DLD1 (cell line): ENCODE measurements around the gene ZBTB48.
"Not testable (repeated sequence)": the region's sequence is repeated elsewhere in the genome, so short reads cannot be mapped to it uniquely, and the experiment has no call there.

Source experiments
- in situ Hi-C: cut with HindIII; loops from 2 replicates; pipeline ENCODE4 v1.10.0; 2017; ENCODE audit warnings: low sequenced_read_pairs

The ZBTB48 gene

DNA sequence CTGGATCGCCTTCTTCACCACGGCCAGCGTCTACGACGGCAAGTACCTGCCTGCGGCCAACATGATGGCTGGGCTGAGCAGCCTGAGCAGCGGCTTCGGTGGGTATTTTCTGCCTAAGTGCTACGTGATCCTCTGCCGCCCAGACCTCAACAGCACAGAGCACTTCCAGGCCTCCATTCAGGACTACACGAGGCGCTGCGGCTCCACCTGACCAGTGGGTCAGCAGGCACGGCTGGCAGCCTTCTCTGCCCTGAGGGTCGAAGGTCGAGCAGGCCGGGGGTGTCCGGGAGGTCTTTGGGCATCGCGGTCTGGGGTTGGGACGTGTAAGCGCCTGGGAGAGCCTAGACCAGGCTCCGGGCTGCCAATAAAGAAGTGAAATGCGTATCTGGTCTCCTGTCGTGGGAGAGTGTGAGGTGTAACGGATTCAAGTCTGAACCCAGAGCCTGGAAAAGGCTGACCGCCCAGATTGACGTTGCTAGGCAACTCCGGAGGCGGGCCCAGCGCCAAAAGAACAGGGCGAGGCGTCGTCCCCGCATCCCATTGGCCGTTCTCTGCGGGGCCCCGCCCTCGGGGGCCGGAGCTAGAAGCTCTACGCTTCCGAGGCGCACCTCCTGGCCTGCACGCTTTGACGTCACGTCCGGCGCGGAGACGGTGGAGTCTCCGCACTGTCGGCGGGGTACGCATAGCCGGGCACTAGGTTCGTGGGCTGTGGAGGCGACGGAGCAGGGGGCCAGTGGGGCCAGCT lies at the start of gene ZBTB48:
TSS of gene ZBTB48 (plus strand) at position 621 of the 745 bp plus-strand sequence. CDS start 616 bp downstream, outside the sequence.
- in situ Hi-C loops, result no loop called here

DNA sequence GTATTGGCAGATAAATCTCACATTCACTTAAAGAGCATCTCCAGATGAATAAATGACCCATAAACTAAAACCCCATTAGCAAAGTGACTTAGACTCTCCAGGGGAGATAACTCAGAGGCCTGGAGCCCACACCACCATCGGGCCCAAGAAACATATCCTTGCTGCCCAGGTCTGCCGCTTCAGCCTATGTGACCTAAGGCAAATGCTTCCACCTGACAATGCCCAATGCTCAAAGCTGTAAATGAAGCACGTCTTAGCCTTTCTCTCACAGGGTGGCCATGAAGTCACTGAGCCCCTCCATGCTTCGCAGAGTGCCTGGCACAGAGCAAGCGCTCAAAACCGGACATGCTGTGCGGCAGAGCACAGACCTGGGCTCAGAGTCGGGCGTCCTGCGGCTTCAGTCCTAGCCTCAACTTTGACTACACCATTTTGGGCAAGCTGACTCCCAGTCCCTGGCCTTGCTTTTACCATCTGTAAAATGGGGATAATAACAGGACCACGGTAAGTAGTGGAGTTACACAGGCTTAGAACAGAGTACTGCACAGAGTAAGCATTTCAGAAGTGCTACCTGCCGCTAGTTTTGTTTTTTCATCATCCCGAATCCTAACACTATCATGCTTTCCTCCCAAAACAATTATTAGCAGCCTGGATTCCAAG lies 49.2 kb upstream of the ZBTB48 start:
- in situ Hi-C loops, result no loop called here

DNA sequence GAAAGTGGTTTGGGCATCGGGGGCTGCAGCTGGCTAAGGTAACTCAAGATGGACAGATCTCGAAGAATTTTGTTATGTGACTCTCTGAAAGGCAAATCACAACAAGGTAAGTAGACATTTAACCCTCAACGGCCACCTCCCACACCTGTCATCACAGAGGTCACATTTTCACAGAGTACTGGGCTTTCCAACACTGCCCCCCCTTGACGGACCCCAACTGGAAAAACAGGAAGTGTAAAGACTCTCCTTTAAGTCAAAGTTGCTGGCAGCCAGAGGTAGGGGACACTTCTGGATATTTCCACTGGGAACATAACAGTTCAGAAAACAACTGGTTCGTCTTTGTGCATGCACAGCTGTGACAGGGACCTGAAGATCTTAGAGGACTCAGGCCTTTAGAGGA lies 47.8 kb upstream of the ZBTB48 start:
- in situ Hi-C loops, result no loop called here

DNA sequence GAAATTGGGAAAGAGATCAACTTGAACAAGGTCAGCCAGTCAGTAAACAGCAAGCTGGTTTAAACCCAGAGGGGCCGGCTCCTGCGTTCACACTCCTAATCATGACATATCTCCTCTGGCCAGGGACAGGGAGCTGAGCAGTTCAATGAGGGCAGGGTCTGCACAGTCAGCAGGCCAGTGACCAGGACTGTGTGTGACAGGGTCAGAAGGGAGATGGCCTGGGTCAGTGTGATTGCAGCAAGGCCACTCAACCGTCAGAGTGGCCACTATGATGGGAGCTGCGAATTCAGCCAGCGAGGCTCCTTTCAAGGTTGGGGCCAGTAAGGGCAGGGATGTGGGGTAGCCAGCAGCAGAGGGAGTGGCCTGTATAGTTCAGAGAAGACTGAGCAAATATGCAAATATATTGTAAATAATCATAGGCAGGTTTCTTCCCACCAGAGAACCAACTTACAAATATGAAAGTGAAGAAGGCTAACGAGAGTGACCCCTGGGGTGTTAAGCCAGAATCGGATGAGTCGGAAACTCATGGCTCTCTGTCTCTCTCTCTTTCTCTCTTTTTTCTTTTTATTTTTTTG lies 45.5 kb upstream of the ZBTB48 start:
- in situ Hi-C loops, result no loop called here

DNA sequence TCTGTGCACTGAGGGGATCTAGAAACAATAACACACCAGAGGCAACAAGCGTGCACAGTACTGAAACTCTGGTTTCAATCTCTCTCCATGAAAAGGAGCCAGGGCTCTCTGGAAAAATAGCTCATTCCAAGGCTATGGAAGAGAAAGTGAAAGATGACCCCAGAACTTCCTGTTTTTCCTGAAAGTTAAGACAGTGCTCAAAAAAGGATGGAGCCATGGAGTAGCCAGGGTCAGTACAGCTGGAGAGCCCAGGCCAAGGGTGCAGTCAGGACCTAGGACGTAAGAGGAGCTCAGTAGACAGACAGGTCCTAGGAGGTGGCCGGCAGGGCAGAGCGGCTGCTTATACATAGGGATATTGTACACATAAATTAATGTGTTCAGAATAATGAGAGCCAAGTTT lies 44.6 kb upstream of the ZBTB48 start:
- in situ Hi-C loops, result no loop called here

DNA sequence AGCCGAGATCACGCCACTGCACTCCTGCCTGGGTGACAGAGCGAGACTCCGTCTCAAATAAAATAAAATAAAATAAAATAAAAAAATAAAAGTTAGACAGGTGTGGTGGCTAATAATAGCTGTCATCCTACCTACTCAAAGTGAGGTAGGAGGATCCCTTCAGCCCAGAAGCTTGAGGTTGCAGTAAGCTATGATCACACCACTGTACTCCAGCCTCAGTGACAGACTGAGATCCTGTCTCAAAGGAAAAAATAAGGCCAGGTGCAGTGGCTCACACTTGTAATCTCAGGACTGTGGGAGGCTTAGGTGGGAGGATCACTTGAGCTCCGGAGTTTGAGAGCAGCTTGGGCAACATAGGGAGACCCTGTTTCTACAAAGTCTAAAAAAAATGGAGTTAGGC lies 43.5 kb upstream of the ZBTB48 start:
- in situ Hi-C loops, result no loop called here

DNA sequence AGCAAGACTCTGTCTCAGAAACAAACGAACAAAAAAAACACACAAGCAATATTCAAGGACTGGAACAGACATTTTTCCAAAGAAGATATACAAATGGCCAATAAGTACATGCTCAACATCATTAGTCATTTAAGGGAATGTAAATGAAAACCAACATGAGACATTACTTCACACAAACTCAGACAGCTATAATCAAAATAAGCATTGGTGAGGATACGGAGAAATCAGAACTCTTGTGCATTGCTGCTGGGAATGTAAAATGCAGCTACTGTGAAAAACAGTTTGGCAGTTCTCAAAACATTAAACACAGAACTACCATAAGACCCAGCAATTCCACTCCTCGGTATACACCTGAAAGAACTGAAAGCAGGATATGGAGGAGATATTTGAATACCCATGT lies 40.8 kb upstream of the ZBTB48 start:
- in situ Hi-C loops, result no loop called here

DNA sequence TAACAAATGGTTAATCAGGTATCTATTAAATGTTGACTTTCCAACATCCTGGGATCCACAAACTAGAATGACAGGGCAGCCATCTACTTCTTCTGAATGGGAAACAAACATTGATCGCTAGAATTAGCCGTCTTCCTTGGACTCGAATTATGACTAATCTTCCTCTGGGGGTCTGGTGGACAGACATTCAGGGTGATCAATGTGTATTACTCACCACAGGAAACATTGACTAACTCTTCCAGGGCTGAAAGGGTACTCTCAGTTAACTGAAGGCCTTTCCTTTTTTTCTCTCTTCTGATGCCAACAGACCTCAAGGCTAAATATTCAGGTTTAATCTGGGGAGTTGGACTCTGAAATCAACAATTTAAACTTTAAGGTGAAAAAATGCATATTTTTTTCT lies 35.0 kb upstream of the ZBTB48 start:
- in situ Hi-C loops, result no loop called here

DNA sequence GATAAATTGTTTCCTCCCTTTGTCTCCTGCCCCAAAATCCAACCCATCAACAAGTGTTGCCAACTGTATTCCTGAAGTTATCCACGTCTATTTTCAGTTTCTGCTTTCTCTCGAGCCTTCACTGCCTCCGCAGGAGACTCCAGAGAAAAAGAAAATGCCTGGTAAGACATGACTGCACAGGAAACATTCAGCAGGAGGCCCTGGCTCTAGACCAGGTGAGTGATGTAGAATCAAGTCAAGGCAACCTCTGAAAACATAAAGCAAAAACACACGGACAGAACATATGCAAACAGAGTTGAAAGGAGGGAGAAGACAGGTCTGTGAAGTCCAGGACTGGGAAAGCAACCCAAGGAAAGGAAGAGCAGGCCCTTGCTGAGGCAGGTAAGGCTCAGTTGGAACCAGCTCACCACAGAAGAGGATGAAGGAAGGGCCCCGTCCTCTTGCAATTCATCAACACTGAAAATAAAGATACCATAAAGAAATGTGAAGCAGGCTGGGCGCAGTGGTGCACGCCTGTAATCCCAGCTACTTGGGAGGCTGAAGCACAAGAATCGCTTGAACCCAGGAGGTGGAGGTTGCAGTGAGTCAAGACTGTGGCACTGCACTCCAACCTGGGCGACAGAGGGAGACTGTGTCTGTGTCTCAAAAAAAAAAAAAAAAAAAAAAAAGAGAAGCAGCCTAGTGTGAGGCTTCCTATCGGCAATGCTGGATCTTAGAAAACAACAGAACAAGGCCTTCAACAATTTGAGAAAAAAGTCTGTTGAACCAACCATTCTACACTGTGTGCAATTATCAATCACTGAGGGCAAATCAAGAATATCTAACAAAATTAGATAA lies 34.3 kb upstream of the ZBTB48 start:
- in situ Hi-C loops, result no loop called here

DNA sequence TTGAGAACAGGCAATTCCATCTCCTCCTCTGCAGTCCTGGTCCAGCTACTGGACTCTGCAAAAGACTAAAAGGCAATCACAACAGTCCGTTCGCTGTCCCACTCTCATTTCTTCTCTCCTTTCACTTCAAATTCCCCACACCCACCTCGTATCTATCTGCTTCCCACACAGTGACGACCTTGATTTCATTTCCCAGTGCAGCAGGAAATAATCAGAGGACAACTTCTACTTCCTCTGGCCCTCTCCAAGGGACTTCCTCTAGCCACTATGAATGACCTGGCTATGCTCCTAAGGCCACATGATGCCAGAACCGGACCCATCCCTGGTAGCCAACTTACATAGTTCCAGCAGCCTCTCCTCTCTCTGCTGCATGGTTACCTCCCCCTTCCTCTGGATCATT lies 33.5 kb upstream of the ZBTB48 start:
- in situ Hi-C loops, result no loop called here

DNA sequence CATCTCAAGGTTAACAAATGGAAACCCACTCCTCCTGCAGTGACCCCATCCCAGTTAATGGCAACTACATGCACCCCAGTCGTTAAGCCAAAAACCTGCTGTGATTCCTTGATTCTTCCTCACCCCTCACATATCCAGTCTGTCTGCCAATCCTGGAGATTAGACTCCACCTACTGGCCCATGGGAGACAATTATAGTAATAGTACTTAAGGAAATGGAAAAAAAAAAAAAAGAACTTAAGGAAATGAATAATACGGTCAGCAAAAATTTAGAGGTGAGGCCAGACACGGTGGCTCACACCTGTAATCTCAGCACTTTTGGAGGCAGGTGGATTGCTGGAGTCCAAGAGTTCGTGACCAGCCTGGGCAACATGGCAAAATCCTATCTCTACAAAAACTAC lies 32.5 kb upstream of the ZBTB48 start:
- in situ Hi-C loops, result no loop called here

DNA sequence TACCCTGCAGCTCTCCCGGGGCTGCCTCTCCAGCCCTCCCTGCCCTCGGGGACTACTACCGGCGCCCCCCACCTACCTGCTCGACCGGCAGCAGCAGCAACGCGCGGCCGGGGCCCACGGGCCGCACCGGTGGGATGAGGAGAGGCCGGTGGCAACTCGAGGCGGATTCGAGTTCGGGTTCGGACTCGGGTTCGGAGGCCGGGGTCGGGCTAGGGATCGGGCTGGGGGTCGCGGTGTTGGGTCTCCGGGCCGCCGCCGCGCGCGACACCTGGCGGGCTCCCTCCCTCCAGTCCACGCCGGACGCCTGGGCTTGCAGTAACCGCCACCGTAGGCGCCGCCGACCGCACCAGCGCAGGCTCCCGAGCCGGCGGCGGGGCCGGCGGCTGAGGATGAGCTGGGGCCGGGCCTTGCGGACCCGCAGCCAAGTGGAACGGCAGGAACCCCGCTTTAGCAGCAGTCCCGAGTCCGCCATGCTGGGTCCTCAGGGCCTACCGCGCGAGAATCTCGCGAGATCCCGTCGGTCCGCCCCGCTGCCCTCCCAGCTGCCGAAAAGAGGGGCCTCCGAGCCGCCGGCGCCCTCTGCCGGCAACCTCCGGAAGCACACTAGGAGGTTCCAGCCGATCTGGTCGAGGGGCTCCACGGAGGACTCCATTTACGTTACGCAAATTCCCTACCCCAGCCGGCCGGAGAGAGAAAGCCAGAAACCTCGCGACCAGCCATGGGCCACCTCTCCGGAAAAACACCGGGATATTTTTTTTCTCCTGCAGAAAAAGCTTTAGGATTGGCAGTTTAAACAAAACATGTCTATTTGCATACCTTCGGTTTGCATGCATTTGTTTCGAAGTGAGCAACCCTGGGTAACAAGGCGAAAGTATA lies 25.5 kb upstream of the ZBTB48 start, which contains the start of gene NOL9:
TSS of gene NOL9 (minus strand) at position 483 of the 876 bp plus-strand sequence. CDS start at position 472, 11 bp downstream.
- in situ Hi-C loops, result no loop called here

DNA sequence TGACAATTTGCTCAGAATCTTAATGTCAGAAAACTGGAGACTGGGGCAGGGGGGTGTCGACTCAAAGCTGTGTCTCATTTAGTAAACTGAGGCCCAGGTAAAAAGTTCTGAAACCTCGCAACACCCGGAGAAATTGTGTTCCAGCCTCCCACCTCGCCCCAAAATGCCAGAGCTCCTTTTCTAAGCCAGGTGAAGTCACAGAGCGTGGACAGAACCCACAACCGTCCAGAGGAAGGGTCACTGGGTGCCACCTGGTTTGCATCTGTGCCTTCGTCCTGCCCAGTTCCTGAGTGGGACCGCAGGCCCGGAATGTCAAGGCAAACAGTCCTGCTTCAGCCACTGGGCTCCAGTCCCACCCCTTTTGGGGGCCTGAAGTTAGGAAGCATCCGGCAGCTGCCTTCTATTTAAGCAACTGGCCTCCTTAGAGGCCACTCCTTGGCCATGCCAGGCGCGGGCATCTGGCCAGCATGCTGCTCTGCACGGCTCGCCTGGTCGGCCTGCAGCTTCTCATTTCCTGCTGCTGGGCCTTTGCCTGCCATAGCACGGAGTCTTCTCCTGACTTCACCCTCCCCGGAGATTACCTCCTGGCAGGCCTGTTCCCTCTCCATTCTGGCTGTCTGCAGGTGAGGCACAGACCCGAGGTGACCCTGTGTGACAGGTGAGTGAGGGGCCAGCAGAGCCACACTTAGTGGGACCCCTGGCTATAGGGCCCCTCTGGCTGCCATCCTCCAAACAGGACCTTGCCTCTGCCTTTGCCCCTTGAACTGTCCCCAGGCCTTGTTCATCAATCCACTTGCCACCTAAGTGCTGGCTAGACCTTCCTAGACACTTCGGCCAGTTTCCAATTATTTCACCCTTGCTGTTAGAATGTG lies 24.7 kb upstream of the ZBTB48 start, which contains the start of gene TAS1R1:
TSS of gene TAS1R1 (plus strand) at position 401 of the 872 bp plus-strand sequence. CDS start at position 468, 67 bp downstream.
- in situ Hi-C loops, result no loop called here

DNA sequence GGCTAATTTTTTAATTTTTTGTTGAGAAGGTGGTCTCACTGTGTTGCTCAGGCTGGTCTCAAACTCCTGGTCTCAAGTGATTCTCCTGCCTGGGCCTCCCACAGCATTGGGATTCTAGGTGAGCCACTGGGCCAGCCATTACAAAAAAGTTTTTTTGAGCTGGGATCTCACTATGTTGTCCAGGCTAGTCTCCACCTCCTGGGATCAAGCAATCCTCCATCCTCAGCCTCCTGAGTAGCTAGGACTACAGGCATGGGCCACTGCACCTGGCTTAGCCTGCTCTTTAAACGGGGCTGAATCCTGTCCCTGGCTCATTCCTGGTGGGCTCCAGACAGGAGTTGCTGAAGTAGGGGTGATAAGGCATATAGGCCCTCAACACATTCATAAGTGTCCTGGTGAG lies 22.2 kb upstream of the ZBTB48 start:
- in situ Hi-C loops, result no loop called here

DNA sequence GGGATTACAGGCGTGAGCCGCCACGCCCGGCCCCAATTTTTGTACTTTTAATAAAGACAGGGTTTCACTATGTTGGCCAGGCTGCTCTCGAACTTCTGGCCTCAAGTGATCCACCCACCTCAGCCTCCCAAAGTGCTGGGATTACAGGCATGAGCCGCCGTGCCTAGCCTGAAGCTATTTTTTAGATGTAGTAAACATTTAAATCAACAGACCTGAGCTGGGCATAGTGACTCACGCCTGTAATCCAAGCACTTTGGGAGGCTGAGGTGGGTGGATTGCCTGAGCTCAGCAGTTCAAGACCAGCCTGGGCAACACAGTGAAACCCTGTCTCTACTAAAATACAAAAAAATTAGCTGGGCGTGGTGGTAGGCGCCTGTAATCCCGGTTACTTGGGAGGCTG lies 20.6 kb upstream of the ZBTB48 start:
- in situ Hi-C loops, result not testable (repeated sequence)

DNA sequence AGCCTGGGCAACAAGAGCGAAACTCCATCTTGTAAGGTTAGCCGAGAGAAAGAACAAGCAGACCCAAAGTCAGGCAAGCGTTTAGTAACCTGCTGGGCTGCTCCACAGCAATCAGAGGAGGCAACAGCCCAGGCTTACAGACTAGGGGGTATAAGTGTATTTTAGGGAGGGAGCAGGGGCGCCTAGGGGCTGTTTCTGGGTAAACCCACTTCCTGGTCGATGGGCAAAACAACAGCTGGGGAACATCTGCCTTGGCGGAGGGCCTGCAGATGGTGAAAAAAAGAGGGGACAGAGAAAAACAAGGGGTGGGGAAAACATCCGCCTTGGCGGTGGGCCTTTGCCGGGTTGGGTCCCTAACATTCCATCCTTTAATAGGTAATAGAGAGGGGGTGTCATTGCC lies 19.5 kb upstream of the ZBTB48 start:
- in situ Hi-C loops, result no loop called here

DNA sequence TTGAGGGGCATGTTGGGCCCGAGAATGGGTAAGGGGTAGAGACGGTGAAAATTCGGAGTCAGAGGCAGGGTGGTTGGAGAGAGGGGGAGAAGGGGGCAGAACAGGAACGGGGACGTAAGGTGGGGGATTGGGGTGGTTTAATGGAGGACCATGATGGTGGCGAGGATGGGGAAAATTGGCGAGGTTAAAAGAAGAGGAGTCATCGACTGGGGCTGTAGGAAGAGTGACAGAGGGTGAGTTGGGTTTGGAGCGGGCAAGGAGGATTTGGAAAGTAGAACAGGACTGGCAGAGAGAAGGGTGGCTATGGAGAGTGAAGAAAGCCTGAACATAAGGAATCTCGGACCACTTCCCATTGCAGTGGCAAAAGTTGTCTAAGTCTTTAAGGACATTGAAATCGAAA lies 10.8 kb upstream of the ZBTB48 start:
- in situ Hi-C loops, result no loop called here

DNA sequence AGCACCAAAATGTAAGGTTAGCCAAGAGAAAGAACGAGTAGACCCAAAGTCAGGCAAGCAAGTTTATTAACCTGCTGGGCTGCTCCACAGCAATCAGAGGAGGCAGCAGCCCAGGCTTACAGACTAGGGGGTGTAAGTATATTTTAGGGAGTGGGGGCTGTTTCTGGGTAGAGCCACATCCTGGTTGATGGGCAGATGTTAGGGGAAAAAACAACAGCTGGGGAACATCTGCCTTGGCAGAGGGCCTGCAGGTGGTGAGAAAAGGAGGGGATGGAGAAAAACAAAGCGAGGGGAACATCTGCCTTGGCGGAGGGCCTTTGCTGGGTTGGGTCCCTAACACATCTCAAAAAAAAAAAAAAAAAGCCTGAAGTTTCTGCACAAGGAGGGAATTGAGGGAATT lies 9.7 kb upstream of the ZBTB48 start:
- in situ Hi-C loops, result no loop called here

DNA sequence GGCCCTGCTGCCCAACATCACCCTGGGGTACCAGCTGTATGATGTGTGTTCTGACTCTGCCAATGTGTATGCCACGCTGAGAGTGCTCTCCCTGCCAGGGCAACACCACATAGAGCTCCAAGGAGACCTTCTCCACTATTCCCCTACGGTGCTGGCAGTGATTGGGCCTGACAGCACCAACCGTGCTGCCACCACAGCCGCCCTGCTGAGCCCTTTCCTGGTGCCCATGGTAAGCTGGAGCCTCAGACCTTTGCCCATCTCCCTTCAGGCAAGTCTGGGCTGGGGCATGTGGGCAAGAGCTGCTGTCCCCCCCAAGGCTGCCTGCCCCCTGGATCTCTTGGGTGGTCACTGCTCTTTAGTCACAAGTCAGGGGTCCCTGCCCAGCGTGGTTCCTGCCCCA lies 8.8 kb upstream of the ZBTB48 start:
- in situ Hi-C loops, result no loop called here
